GM12872 (cell line): ENCODE data around the gene CARHSP1.

ENCODE experiments used
- CTCF ChIP-seq: IDR thresholded peaks from 3 replicates; pipeline ENCODE4 v1.5.1; 2011; ENCODE audit warnings: low read depth, mild to moderate bottlenecking, low read length, moderate library complexity; ENCODE audit not compliant: insufficient read depth

The CARHSP1 gene

GRCh38 chr16:8868416-8869211, at the start of gene CARHSP1:
TSS of gene CARHSP1 (minus strand) at chr16:8869006. CDS start at chr16:8859328, 9,678 bp downstream.
- no peak for TF ChIP-seq CTCF

DNA sequence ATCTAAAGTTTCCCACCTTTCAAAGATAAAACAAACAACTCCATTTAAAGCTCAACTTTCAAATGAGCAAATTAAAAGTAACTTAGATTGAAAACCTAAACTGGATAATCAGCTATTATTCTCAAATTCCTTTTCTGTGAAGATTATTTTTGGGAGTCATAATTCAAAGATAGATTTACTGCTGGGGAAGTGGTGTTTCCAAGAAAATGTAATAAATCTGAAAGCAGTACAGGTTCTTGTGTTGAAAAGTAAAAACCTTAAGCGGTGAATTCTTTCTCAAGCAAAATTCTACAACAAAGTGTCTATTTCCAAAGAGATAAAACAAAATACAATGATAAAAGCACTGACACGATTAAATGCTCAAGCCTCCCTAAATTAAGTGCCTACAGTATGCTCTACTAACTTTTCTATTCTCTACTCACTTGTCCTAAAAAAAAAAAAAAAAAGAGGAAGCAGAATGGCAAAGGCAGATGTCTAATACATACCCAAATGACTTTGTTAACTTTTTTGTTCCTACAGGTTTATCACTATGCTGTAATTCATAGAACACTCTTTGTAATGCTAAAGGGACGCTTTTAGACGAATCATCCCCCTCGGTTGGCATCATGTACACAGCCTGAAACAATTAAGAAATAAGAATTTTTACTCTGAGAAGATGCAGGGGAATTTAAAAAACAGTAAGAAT, 47.9 kb upstream of the CARHSP1 start:
- TF ChIP-seq CTCF: no peak

DNA sequence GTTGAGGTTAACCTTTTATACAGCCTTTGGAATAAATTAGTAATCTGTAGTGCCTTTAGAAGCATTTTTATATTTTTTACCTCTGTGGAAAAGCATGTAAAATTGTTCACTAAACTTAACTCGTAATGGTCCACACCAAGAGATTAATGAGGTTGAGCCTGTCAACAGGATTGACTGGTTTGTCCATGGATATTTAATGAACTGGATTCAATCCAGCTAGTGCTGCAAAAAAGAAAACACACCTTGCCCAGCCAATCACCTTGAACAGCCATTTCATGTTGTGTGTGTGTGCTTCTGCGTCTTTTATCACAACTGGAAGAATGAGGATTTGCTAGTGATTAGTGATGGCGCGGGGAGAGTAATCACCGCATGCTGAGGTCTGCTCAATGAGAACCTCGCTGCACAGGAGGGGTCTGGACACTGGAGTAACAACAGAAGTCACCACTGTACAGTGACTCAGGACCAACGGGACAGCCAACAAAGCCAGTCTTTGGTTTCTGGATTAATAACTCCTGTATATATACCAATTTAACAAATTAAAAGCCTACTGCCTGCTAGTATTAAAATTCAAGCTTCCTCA, 47.0 kb upstream of the CARHSP1 start:
- TF ChIP-seq CTCF: no peak

DNA sequence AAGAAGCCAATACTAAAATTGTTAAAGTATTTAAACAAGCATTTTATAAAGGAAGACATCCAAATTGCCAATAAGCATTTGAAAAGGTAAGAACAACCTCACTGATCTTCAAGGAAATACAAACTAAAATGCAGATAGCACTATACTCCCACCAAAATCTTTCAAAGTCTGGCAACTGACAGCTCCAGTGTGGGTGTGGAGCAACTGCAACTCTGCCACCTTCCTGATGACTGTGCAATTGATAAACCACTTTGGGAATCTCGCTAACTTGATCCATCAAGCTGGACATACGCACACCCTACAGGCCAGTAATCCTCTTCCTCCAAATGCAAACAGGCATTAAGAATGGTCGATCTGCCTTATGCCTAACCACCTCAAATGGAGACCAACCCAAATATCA, 45.3 kb upstream of the CARHSP1 start:
- TF ChIP-seq CTCF: no peak

DNA sequence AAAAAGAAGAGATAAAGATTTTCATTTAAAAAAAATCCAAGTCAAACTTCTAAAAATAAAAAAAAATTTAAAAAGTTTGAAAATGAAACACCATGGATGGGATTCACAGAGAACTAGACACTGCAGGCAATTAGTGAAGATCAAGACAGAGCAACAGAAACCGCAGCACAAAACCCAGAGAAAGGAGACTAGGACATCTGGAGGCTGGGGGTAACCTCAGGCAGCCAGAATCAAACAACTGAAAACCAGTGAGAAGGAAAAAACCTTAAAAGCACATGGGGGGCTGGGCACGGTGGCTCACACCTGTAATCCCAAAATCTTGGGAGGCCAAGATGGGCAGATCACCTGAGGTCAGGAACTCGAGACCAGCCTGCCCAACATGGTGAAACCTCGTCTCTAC, 44.0 kb upstream of the CARHSP1 start:
- no peak for TF ChIP-seq CTCF

DNA sequence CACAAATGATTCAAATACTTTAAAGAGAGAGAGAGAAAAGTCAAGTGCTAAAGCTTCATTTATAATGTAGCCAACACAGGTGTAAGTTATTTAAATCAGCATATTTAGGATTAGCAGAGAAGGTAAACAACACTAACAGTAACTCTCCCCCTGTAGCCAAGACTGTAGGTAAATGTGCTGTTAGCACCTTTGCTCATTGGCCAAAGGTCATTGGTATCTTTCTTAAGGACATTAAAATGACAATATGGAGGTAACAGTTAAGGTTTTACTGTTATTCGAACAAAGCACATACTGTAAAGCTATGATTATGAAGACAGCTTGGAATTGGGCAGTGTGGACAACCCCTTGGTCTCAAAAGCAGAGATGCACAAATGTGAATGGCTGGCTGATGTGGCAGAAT, 42.0 kb upstream of the CARHSP1 start:
- TF ChIP-seq CTCF: no peak

- no peak for TF ChIP-seq CTCF
These were observed 40.1 kb upstream of the CARHSP1 start for GRCh38 chr16:8908810-8909468.
